GM12801 (cell line): ENCODE data around the gene GMDS.

ENCODE experiments used
- CTCF ChIP-seq: IDR thresholded peaks from one replicate; pipeline ENCODE4 v1.5.1; 2011; ENCODE audit warnings: control low read depth; ENCODE audit not compliant: insufficient read length; ENCODE audit errors: extremely low read depth

The GMDS gene

GRCh38 chr6:1654054-1654453 lies 591.4 kb downstream of the GMDS start:
- TF ChIP-seq CTCF = no peak

- no peak for TF ChIP-seq CTCF
These were observed 592.6 kb downstream of the GMDS start for GRCh38 chr6:1652842-1653241.

GRCh38 chr6:1651362-1651761 lies 594.0 kb downstream of the GMDS start:
- TF ChIP-seq CTCF = no peak

- no peak for TF ChIP-seq CTCF
These were observed 599.8 kb downstream of the GMDS start for GRCh38 chr6:1645466-1646185.

GRCh38 chr6:1644516-1645060 lies 600.8 kb downstream of the GMDS start:
- no peak for TF ChIP-seq CTCF

- no peak for TF ChIP-seq CTCF
These were observed 601.5 kb downstream of the GMDS start for GRCh38 chr6:1643830-1644445.

GRCh38 chr6:1643111-1643510 lies 602.3 kb downstream of the GMDS start:
- no peak for TF ChIP-seq CTCF
